ENCODE results near the gene LRRFIP2. TPM values are rescaled to one million over a fixed set of nuclear protein-coding genes. Genes with fewer than 3 reads are reported as not detected.

LRRFIP2 gene
- total RNA-seq, 1 donor from 2014 or later, result 68.5 TPM

DNA sequence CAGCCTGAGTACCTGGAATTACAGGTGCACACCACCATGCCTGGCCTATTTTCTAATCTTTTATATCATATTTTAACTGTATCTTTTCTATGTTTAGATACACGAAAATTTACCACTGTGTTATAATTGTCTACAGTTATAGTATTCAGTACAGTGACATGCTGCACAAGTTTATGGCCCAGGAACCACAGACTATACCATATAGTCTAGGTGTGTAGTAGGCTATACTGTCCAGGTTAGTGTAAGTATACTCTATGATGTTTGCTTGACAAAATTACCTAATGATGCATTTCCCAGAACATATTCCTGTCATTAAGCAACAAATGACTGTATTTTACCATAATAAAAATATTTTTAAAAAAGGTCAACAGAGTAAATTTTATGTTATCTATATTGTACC lies 5.5 kb downstream of the LRRFIP2 start:
- DNase-seq (ENCODE audit: extremely low spot score, unreplicated experiment), result no peak
- Mint-ChIP-seq H3K36me3 (peaks cover 25% of the 10 kb centered on the region), H3K4me3 (no peak overlapping the region), H3K27me3 (no peaks in the 10 kb centered on the region), H3K9me3 (no peaks in the 10 kb centered on the region), H3K4me1 (ENCODE audit: unreplicated experiment) (peaks cover 24% of the 10 kb centered on the region), H3K27ac (no peak overlapping the region)
- TF ChIP-seq, protein P1, sequence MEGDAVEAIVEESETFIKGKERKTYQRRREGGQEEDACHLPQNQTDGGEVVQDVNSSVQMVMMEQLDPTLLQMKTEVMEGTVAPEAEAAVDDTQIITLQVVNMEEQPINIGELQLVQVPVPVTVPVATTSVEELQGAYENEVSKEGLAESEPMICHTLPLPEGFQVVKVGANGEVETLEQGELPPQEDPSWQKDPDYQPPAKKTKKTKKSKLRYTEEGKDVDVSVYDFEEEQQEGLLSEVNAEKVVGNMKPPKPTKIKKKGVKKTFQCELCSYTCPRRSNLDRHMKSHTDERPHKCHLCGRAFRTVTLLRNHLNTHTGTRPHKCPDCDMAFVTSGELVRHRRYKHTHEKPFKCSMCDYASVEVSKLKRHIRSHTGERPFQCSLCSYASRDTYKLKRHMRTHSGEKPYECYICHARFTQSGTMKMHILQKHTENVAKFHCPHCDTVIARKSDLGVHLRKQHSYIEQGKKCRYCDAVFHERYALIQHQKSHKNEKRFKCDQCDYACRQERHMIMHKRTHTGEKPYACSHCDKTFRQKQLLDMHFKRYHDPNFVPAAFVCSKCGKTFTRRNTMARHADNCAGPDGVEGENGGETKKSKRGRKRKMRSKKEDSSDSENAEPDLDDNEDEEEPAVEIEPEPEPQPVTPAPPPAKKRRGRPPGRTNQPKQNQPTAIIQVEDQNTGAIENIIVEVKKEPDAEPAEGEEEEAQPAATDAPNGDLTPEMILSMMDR (conservative IDR thresholded peaks at IDR 0.05), result no peak

DNA sequence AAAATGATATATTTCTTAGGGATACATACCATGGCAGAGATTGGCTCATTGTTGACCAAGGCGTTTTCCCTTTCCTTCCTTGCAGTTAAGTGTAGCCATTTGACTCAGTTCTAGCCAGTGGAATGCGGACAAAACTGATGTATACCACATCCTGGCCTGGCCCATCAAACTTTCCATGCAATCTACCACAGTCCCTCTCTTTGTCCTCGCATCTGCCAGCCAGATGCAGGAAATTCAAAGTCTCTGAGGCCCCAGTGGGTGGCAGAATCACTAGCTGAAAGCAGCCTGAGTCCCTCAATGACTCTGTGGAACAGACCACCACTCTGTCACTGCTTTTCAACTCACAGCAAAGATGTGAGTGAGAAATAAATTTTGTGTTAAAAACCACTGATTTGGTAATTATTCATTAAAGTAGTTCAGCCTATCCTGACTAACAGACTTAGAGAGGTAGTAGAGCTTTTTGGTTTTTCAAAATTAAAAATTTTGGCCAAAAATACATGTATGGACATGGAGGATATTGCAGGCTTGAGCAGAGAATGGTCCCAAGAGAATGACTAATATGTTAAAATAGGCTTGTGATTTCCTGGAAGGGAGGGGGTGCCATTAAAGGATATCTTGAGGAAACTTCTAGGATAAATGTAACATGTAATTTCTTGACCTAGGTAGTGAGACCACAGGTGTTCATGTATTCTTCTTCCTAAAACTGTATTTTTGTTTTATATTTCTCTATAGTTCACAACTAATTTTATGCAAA lies 10.9 kb downstream of the LRRFIP2 start:
- Mint-ChIP-seq H3K9me3 (no peaks in the 10 kb centered on the region), H3K4me1 (ENCODE audit: unreplicated experiment) (peaks cover 29% of the 10 kb centered on the region), H3K27me3 (no peaks in the 10 kb centered on the region), H3K27ac (no peak overlapping the region), H3K36me3 (peaks cover 46% of the 10 kb centered on the region), H3K4me3 (no peak overlapping the region)
- no peak for DNase-seq (ENCODE audit: extremely low spot score, unreplicated experiment)
- TF ChIP-seq, protein P1 (conservative IDR thresholded peaks at IDR 0.05), result no peak

DNA sequence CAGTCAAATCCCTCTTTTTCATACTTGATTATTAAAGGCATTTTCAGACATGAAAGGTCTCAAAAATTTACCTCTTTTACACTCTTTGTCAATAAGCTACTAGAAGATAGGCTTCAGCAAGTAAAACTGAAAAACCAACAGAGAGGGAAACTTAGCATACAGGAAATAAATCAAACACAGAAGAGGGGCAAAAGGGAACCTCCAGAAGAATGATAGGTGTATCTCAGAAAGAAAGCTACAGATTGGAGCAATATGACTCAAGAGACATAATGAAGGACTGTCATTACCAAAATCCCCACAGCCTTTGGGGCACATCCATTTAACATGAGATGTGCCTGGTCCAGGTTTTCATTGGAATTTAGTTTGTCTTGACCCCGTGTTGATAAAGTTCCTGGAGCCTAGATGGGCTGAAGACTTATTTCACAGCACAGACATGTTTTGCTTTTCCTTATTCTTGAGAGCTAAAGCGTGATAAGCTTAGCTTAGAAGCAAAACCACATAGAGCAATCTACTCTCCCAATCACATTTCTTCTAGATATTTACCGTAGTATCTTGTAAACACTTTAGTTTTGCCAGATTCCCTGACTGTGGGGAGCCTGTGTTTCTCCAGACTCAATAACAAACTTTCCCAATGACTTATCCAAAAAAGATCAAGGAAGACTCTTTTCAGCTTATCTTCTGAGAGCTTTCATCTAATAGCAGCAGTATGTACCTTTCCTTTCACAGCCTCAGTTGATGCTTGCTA lies 11.7 kb downstream of the LRRFIP2 start:
- Mint-ChIP-seq H3K9me3 (no peaks in the 10 kb centered on the region), H3K36me3 (peaks cover 45% of the 10 kb centered on the region), H3K4me3 (no peak overlapping the region), H3K4me1 (ENCODE audit: unreplicated experiment) (peaks cover 29% of the 10 kb centered on the region), H3K27me3 (no peaks in the 10 kb centered on the region), H3K27ac (no peak overlapping the region)
- TF ChIP-seq, protein P1 (conservative IDR thresholded peaks at IDR 0.05), result no peak
- no peak for DNase-seq (ENCODE audit: extremely low spot score, unreplicated experiment)

DNA sequence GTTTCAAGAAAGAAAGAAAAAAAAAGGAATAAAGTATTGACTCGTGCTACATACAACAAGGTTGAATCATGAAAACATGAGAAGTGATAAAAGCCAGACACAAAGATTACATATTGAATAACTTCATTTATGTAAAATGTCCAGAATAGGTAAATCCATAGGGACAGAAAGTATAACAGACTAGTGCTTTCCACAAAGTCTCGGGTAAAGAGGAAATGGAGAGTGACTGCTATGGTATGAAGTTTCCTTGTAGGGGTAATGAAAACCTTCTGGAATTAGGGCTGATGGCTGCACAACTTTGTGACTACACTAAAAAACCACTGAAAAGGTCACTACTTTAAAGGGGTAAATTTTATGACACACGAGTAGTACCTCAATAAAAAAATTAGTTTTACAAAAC lies 13.0 kb downstream of the LRRFIP2 start:
- no peaks in the 10 kb centered on the region for H3K27me3 Mint-ChIP-seq
- H3K4me3 Mint-ChIP-seq, result no peak overlapping the region
- H3K27ac Mint-ChIP-seq, result peak overlapping the region; percentile 49
- peaks cover 50% of the 10 kb centered on the region for H3K36me3 Mint-ChIP-seq
- H3K9me3 Mint-ChIP-seq, result no peaks in the 10 kb centered on the region
- TF ChIP-seq, protein P1 (conservative IDR thresholded peaks at IDR 0.05), result no peak
- peaks cover 29% of the 10 kb centered on the region for H3K4me1 Mint-ChIP-seq (ENCODE audit: unreplicated experiment)
- DNase-seq (ENCODE audit: extremely low spot score, unreplicated experiment), result no peak

DNA sequence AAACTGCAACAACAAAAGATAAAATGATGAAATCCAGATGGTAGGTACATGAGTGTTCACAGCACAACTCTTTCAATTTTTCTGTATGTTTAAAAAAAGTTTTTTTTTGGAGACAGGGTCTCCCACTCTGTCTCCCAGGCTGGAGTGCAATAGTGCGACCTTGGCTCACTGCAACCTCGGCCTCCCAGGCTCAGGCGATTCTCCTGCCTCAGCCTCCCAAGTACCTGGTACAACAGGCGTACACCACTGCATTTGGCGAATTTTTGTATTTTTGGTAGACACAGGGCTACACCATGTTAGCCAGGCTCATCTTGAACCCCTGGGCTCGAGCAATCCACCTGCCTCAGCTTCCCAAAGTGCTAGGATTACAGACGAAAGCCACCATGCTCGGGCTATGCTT lies 18.6 kb downstream of the LRRFIP2 start:
- TF ChIP-seq, protein P1 (conservative IDR thresholded peaks at IDR 0.05), result no peak
- Mint-ChIP-seq H3K4me1 (ENCODE audit: unreplicated experiment) (peaks cover 4% of the 10 kb centered on the region), H3K27me3 (no peaks in the 10 kb centered on the region), H3K27ac (no peak overlapping the region), H3K36me3 (peaks cover 39% of the 10 kb centered on the region), H3K4me3 (no peak overlapping the region), H3K9me3 (no peaks in the 10 kb centered on the region)
- DNase-seq (ENCODE audit: extremely low spot score, unreplicated experiment), result no peak
